Measurements from ENCODE around the gene TRIM67. TPM values are rescaled to one million over a fixed set of nuclear protein-coding genes. Genes with fewer than 3 reads are reported as not detected.

The TRIM67 gene
- total and polyA plus RNA-seq, 10 donors = under 0.01 to 0.06 (median under 0.01) TPM; not detected in 7

- 75 to 89% (median 79%) methylated on average over 6 of the region's 6 CpGs for WGBS, 5 donors
- TF ChIP-seq POLR2AphosphoS5 (IDR thresholded peaks at IDR 0.05) = no peak
- TF ChIP-seq CTCF (IDR thresholded peaks at IDR 0.05 in 8 of 11, conservative IDR thresholded peaks at IDR 0.05 in 3 of 11) = no peak
- TF ChIP-seq POLR2A (IDR thresholded peaks at IDR 0.05) = no peak
- Histone ChIP-seq H3K27me3 (replicated peaks in 1 of 7) (peaks cover 0 to 73% (median 7%) of the 10 kb centered on the region in 7 donors), H3K9me3 (peaks cover 0 to 5% (median 2%) of the 10 kb centered on the region in 8 donors), H3K4me1 (no peaks in the 10 kb centered on the region), H3K27ac (no peak overlapping the region), H3K4me3 (no peak overlapping the region), H3K36me3 (no peaks in the 10 kb centered on the region)
- intact Hi-C loops (cut with DNase I; ENCODE audit: low total_unique reads) = no loop called here
- DNase-seq = peak; percentile 53
Observed at GRCh38 chr1:231184891-231185290, 23.0 kb downstream of the TRIM67 start.

- no peaks in the 10 kb centered on the region for H3K4me1 ChIP-seq
- peaks cover 0 to 76% (median 7%) of the 10 kb centered on the region in 7 donors for H3K27me3 ChIP-seq (replicated peaks in 1 of 7)
- intact Hi-C loops (cut with DNase I; ENCODE audit: low total_unique reads) = no loop called here
- no peak for TF ChIP-seq POLR2AphosphoS5 (IDR thresholded peaks at IDR 0.05)
- no peak for TF ChIP-seq CTCF (IDR thresholded peaks at IDR 0.05 in 8 of 11, conservative IDR thresholded peaks at IDR 0.05 in 3 of 11)
- TF ChIP-seq POLR2A (IDR thresholded peaks at IDR 0.05) = no peak
- peak; percentile 57 for DNase-seq
- H3K36me3 ChIP-seq = no peaks in the 10 kb centered on the region
- no peak overlapping the region for H3K27ac ChIP-seq
- 82 to 90% (median 89%) methylated on average over 11 of the region's 11 CpGs for WGBS, 5 donors
- H3K4me3 ChIP-seq = no peak overlapping the region
- peaks cover 0 to 9% (median 3%) of the 10 kb centered on the region in 8 donors for H3K9me3 ChIP-seq
Observed at GRCh38 chr1:231185391-231185790, 23.5 kb downstream of the TRIM67 start.

- intact Hi-C loops (cut with DNase I; ENCODE audit: low total_unique reads) = no loop called here
- WGBS, 5 donors = 72 to 82% (median 79%) methylated on average over 11 of the region's 11 CpGs
- Histone ChIP-seq H3K9me3 (peaks cover 0 to 9% (median 3%) of the 10 kb centered on the region in 8 donors), H3K27me3 (replicated peaks in 1 of 7) (peaks cover 0 to 69% (median 7%) of the 10 kb centered on the region in 7 donors), H3K4me3 (no peak overlapping the region), H3K36me3 (no peaks in the 10 kb centered on the region), H3K27ac (no peak overlapping the region), H3K4me1 (no peaks in the 10 kb centered on the region)
- peak; percentile 9 for DNase-seq
- no peak for TF ChIP-seq CTCF (IDR thresholded peaks at IDR 0.05 in 8 of 11, conservative IDR thresholded peaks at IDR 0.05 in 3 of 11)
- TF ChIP-seq POLR2A (IDR thresholded peaks at IDR 0.05) = no peak
- TF ChIP-seq POLR2AphosphoS5 (IDR thresholded peaks at IDR 0.05) = no peak
Observed at GRCh38 chr1:231186356-231187115, 24.7 kb downstream of the TRIM67 start.

GRCh38 chr1:231187571-231187970 lies 25.7 kb downstream of the TRIM67 start:
- Histone ChIP-seq H3K4me3 (no peak overlapping the region), H3K4me1 (peaks cover 0 to under 1% (median 0%) of the 10 kb centered on the region in 6 donors), H3K27ac (no peak overlapping the region), H3K27me3 (replicated peaks in 1 of 7) (peaks cover 0 to 59% (median 4%) of the 10 kb centered on the region in 7 donors), H3K36me3 (no peaks in the 10 kb centered on the region), H3K9me3 (peaks cover 0 to 9% (median 3%) of the 10 kb centered on the region in 8 donors)
- intact Hi-C loops (cut with DNase I; ENCODE audit: low total_unique reads) = no loop called here
- DNase-seq = no peak
- TF ChIP-seq POLR2AphosphoS5 (IDR thresholded peaks at IDR 0.05) = no peak
- TF ChIP-seq POLR2A (IDR thresholded peaks at IDR 0.05) = no peak
- no peak for TF ChIP-seq CTCF (IDR thresholded peaks at IDR 0.05 in 8 of 11, conservative IDR thresholded peaks at IDR 0.05 in 3 of 11)
- WGBS, 5 donors = 49 to 61% (median 55%) methylated on average over 10 of the region's 10 CpGs
